ENCODE data around the gene NRG2.

NRG2 gene

GRCh38 chr5:140042643-140043507 lies at the start of gene NRG2:
Gene NRG2, minus strand, starts transcription at chr5:140043299.
- DNase-seq, result peak; percentile 20

GRCh38 chr5:140090251-140090650 lies 47.2 kb upstream of the NRG2 start:
- DNase-seq, result no peak

- DNase-seq, result no peak
Measured at GRCh38 chr5:140084541-140084940, 41.4 kb upstream of the NRG2 start.

- no peak for DNase-seq
Measured at GRCh38 chr5:140083650-140084049, 40.6 kb upstream of the NRG2 start.

DNA sequence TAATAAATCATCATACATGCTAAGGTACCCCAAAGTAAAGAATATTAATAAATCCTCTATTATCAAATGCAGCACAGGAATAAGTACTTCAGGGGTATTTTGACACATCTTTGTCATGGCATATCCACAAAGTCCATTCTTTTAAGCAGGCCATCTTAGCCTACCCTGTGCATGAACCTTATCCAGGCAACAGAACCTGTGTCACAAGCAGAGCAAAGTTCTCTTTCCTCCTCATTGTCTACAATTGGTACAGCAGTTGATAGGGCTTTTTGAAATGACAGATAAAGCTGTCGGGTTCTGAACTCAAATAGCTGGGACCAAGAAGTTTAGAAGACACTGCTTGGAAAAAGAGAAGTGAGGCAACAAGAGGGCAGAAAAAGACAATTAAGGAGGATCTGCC lies 40.0 kb upstream of the NRG2 start:
- DNase-seq, result no peak

DNA sequence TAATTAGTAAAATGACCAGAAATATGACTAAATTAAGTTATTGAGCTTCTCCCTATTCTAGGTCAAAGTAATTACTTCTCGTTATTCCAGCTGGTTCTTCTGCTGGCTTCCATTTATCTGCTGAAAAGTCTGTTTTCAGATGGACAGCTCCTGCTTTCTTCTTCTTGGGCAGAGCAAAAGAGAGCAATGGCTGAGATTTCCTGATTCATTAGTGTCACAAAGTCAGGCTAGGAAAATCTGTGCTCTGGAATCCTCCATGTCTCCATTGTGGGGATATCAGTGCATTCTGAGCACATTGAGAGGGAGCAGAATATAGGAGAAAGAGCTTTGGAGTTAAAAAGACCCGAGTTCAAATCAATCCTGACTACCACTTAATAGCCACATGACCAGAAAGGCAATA lies 33.7 kb upstream of the NRG2 start:
- DNase-seq, result no peak

GRCh38 chr5:140076142-140076541 lies 33.0 kb upstream of the NRG2 start:
- DNase-seq, result no peak

DNA sequence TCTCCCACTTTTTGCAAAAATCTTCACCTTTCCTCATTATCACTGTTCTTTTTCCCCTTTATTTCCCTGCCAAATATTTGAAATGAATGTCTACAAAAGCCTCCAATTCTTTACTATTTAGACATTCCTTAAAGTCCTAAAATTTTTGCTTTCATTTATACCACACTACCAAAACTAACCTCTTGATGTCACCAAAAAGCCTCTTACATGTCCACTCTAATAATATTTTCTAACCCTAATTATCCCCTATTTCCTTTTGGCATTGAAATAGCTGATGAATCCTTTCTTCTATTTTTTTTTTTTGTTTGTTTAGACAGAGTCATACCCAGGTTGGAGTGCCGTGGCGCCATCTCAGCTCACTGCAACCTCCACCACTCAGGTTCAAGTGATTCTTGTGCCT lies 32.3 kb upstream of the NRG2 start:
- no peak for DNase-seq

- DNase-seq, result peak; percentile 25
Measured at GRCh38 chr5:140073296-140073695, 30.2 kb upstream of the NRG2 start.

GRCh38 chr5:140072812-140073211 lies 29.7 kb upstream of the NRG2 start:
- no peak for DNase-seq

DNA sequence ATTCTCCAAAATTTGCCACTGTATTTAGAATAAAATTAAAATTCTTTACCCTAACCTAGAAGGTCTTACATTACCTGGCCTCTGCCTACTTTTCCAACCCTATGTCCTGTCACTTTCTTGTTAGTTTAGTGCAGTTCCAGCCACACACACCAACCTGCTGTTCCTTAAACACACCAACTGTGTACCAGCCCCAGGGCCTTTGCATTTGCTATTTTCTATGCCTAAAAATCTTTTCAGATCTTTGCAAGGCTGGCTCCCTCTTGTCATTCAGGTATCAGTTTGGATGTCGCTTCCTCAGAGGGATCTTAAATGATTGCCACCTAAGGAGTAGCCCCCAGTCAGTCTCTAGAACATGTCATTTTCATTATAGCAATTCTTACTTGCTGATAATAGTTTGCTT lies 17.7 kb upstream of the NRG2 start:
- no peak for DNase-seq

DNA sequence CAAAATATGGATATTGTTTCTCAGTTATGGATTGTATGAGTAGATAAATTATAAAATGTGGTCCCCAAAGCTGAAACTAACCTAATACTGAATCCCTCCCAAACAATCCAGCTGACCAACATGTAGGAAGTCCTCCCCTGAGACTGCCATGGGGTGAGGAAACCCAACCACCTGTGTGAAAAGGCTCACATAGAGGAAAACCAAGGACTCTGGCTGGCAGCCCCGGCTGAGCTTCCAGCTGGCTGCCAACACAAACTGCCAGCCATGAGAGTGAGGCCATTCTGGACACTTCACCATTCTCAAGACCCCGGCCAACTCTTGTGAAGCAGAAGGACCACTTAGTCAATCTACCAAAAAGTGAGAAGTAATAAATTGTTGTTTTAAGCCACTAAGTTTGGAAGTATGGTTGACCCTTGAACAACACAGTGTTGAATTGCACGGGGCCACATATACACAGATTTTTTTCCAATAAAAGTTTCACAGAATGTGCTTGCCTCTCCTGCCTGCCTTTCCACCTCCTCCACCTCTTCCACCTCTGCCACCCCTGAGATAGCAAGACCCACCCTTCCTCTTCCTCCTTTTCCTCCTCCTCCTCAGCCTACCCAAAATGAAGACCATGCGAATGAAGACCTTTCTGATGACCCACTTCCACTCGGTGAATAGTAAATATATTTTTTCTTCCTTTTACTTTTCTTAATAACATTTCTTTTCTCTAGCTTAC lies 15.3 kb upstream of the NRG2 start:
- no peak for DNase-seq

DNA sequence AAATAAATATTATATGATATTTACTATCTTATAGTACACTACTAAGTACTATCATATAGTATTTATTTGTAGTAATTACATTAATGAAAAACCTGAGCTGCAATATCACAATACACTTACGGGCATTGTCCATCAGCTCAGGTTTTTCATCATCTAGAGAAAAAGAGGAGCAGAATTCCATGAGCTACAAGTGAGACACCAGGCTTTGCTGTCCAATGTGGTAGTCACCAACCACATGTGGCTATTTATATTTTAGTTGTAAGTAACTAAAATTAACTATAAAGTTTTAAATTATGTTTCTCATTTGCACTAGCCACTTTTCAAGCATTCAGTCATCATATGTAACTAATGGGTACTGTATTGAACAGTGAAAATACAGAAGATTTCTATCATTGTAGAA lies 13.8 kb upstream of the NRG2 start:
- DNase-seq, result no peak

- no peak for DNase-seq
Measured at GRCh38 chr5:140055152-140055551, 12.1 kb upstream of the NRG2 start.

DNA sequence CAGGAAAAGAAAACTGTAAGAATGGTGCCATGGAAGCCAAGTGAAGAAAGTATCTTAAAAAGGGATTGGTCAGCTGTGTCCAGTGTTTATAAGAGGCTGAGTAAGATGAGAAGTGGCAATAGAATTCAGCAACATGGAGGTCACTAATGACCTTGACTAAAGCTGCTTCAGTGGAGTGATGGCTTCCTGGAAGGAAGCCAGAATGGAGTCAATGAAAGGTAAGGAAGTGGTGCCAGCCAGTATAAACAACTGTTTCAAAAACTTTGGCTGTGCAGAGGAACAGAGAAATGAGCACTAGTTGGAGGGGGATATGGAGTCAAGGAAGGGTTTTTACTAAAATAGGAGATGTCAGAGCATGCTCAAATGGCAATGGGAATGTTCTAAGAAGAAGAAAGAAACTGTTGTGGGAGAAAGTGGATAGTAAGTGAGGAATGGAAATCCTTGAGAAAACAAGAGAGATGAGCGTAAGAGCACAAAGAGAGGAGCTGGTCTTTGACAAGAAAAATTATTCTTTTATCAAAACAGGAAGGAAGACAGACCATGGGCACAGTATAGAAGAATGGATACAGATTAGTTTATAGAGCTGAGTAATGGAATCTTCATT lies 11.1 kb upstream of the NRG2 start:
- DNase-seq, result no peak

- no peak for DNase-seq
Measured at GRCh38 chr5:140051950-140052349, 8.9 kb upstream of the NRG2 start.

DNA sequence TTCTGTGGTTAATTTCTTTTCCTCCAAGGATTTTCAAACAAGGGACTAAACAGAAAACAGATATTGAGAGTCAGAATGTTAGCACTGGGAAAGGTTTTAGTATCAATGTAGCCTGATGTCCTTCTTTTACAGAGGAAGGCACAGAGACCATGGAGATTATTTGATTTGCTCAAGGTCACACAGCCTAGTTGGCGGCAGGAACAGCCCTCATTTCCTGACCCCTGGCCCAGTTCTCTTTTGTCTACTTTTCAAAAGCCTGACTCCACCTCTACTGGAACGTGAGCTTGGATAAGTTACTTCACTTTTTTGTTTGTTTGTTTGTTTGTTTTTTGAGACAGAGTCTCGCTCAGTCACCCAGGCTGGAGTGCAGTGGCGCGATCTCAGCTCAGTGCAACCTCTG lies 6.6 kb upstream of the NRG2 start:
- no peak for DNase-seq

GRCh38 chr5:140049205-140049604 lies 6.1 kb upstream of the NRG2 start:
- DNase-seq, result no peak

- no peak for DNase-seq
Measured at GRCh38 chr5:140044041-140044440, 942 bp upstream of the NRG2 start.

GRCh38 chr5:140043508-140043872 lies 391 bp upstream of the NRG2 start:
- no peak for DNase-seq

DNA sequence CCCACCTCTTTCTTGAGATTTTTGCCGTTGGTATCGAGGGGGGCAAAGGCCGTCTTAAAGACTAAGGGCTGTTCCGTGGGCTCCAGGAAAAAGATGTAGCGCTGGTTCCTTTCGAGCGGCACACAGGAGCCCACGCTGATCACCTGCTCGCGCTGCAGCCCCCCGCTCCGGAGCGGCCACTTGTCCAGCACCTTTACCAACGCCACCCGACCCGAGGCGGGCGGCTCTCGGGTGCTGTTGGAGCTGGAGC lies 781 bp downstream of the NRG2 start:
- DNase-seq, result no peak

DNA sequence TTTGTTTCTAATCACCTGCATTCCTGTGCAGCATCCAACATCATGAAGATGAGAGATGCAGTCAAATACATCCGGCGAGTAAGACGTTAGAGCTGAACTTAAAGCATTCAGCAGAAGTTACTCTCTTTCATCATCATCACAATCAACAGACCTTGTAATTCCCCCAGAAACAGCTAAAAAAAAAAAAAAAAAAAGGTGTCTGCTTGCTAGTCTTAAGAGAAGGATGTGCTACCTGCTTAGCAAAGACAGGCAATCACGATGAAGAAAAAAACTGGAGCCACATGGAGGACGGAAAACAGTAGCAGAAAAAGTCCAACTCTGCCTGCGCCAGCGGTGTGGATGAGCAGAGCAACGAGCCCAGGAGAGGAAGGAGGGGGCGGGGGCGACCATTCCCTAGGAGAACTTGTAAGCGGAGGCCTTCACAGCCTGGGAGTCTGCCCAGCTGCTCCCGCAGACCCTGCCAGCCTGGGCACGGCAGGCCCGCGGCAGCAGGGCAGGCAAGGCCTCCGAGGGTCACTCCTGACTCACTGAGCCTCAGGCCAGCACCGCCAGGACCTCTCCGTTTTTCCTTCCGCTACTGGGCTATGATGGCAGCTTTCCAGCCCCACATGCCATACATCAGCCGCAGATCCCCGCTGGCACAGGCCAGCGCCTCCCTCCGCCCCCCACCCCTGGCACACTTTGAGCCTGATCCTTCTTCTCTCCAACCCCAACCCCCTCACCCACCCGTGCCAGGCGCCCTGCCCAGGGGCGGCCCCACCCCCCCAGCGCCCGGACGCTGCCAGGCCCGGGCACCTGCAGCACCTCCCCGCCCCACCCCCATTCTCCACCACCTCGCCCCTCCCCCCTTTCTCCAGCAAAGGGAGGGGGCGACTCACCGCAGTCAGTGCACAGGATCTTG lies 1.4 kb downstream of the NRG2 start:
- no peak for DNase-seq

DNA sequence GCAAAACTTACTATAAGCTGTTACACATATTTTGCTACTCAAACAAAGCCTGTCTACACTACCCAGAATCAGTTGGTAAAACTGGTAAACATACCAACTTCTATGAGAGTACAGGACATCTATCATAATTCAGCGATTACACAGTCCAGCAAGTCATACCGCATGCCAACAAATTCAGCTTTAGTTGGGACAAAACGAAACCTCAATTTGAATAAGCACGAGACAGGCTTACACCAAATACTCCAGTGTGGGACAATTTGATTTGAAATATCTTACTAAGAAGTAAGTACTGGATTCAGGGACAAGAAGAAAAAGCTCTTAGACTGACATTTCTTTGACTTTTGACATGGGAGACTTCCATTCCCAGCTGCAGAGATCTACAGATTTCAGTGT lies 2.0 kb downstream of the NRG2 start:
- no peak for DNase-seq
